Measurements from ENCODE around the gene KAZN. TPM values are rescaled to one million over a fixed set of nuclear protein-coding genes. Genes with fewer than 3 reads are reported as not detected.
A peak's percentile ranks its signal among the peaks of the same experiment; 100 is the strongest.

Gene KAZN
- total RNA-seq, 2 donors from 2014 or later, result 0.22 to 0.74 TPM

GRCh38 chr1:15155191-15155590 is 556.7 kb downstream of the KAZN start:
- Mint-ChIP-seq H3K4me1 (peaks cover 10% of the 10 kb centered on the region), H3K36me3 (ENCODE audit: low read depth) (no peaks in the 10 kb centered on the region), H3K4me3 (peak overlapping the region; percentile 49), H3K9me3 (no peaks in the 10 kb centered on the region), H3K27me3 (peaks cover 35% of the 10 kb centered on the region), H3K27ac (peak overlapping the region; percentile 72)
- ATAC-seq (replicated peaks), result no peak

GRCh38 chr1:15155888-15156741 is 557.6 kb downstream of the KAZN start:
- H3K27me3 Mint-ChIP-seq, result peaks cover 30% of the 10 kb centered on the region
- H3K4me1 Mint-ChIP-seq, result peaks cover 10% of the 10 kb centered on the region
- peak overlapping the region; percentile 72 for H3K27ac Mint-ChIP-seq
- H3K4me3 Mint-ChIP-seq, result peak overlapping the region; percentile 49
- no peaks in the 10 kb centered on the region for H3K36me3 Mint-ChIP-seq (ENCODE audit: low read depth)
- H3K9me3 Mint-ChIP-seq, result no peaks in the 10 kb centered on the region
- ATAC-seq (replicated peaks), result peak; percentile 35

- peaks cover 10% of the 10 kb centered on the region for H3K4me1 Mint-ChIP-seq
- no peak overlapping the region for H3K27ac Mint-ChIP-seq
- H3K9me3 Mint-ChIP-seq, result no peaks in the 10 kb centered on the region
- peaks cover 24% of the 10 kb centered on the region for H3K27me3 Mint-ChIP-seq
- H3K4me3 Mint-ChIP-seq, result peak overlapping the region; percentile 49
- no peaks in the 10 kb centered on the region for H3K36me3 Mint-ChIP-seq (ENCODE audit: low read depth)
- peak; percentile 2 for ATAC-seq (replicated peaks)
Measured at GRCh38 chr1:15156807-15157380, 558.4 kb downstream of the KAZN start.

GRCh38 chr1:15157524-15158399 is 559.3 kb downstream of the KAZN start:
- Mint-ChIP-seq H3K27me3 (peaks cover 22% of the 10 kb centered on the region), H3K4me3 (no peak overlapping the region), H3K9me3 (no peaks in the 10 kb centered on the region), H3K27ac (no peak overlapping the region), H3K4me1 (peaks cover 10% of the 10 kb centered on the region), H3K36me3 (ENCODE audit: low read depth) (no peaks in the 10 kb centered on the region)
- ATAC-seq (replicated peaks), result no peak

GRCh38 chr1:15158506-15159165 is 560.2 kb downstream of the KAZN start:
- Mint-ChIP-seq H3K9me3 (no peaks in the 10 kb centered on the region), H3K36me3 (ENCODE audit: low read depth) (no peaks in the 10 kb centered on the region), H3K27ac (no peak overlapping the region), H3K27me3 (peaks cover 23% of the 10 kb centered on the region), H3K4me1 (peaks cover 10% of the 10 kb centered on the region), H3K4me3 (no peak overlapping the region)
- ATAC-seq (replicated peaks), result no peak

- Mint-ChIP-seq H3K36me3 (ENCODE audit: low read depth) (no peaks in the 10 kb centered on the region), H3K4me1 (peaks cover 10% of the 10 kb centered on the region), H3K9me3 (no peaks in the 10 kb centered on the region), H3K27me3 (peaks cover 21% of the 10 kb centered on the region), H3K4me3 (no peak overlapping the region), H3K27ac (no peak overlapping the region)
- ATAC-seq (replicated peaks), result no peak
Measured at GRCh38 chr1:15159166-15159555, 560.7 kb downstream of the KAZN start.

GRCh38 chr1:15160626-15161025 is 562.1 kb downstream of the KAZN start:
- Mint-ChIP-seq H3K4me1 (peaks cover 5% of the 10 kb centered on the region), H3K4me3 (no peak overlapping the region), H3K36me3 (ENCODE audit: low read depth) (no peaks in the 10 kb centered on the region), H3K27me3 (peaks cover 15% of the 10 kb centered on the region), H3K27ac (no peak overlapping the region), H3K9me3 (no peaks in the 10 kb centered on the region)
- ATAC-seq (replicated peaks), result no peak

- ATAC-seq (replicated peaks), result peak; percentile 28
- Mint-ChIP-seq H3K27ac (no peak overlapping the region), H3K4me1 (no peaks in the 10 kb centered on the region), H3K36me3 (ENCODE audit: low read depth) (no peaks in the 10 kb centered on the region), H3K9me3 (no peaks in the 10 kb centered on the region), H3K4me3 (no peak overlapping the region), H3K27me3 (peaks cover 24% of the 10 kb centered on the region)
Measured at GRCh38 chr1:15167386-15167785, 568.9 kb downstream of the KAZN start.
